NK-92 treated with Interleukin-12 subunit alpha and Interleukin-12 subunit beta, amount 100 ng/mL, for 24 hours (cell line): Measurements from ENCODE around the gene JDP2.
"Not testable (repeated sequence)": the region's sequence is repeated elsewhere in the genome, so short reads cannot be mapped to it uniquely, and the experiment has no call there.

ENCODE experiments used
- DNase-seq: peaks from one replicate; lab custom pipeline; 2025; lab: John Stamatoyannopoulos, UW

JDP2 gene

GRCh38 chr14:75456069-75456996 is 28.5 kb downstream of the JDP2 start:
- no peak for DNase-seq

DNA sequence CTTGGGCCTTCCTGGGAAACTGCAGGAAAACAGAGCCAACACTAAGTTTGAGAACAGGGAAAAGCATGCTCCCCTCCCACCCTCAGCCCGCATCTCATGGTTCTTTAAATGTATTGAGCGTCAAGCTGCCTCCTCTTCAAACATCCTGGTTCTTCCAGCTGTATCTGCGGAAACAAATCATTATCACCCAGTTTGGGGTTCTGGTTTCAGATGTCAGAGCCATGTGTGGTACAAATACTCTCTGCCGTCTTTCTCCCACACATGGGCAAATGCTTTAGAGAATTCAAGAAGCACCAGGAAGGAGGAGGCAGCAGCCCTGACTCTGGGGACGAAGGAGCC is 29.1 kb downstream of the JDP2 start:
- no peak for DNase-seq

DNA sequence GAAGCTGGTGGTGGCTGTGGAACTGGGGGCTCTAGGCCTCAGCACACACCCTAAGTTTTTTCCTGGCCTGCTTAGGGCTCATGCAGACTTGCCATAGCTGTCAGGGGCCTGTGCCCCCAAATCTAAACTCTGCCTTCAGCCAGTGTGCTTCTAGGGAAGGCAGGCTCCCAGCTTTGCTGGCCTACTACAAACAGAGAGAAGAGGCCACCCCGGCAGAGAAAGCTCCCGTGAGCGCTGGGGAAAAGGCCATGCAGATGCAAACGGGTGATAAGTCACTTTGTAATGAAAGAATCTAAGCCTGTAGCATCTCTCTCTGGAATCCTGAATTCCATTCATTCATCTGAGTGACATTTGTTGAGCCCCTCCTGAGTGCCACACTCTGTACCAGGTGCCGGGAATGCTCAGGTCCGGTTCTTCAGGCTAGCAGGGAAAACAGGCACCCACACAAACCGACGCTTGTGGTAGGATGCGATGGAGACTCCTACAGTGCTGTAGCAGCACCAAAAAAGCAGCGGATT is 29.9 kb downstream of the JDP2 start:
- no peak for DNase-seq

- DNase-seq = no peak
These were observed 30.5 kb downstream of the JDP2 start for GRCh38 chr14:75458305-75458704.

- DNase-seq = no peak
These were observed 31.4 kb downstream of the JDP2 start for GRCh38 chr14:75459099-75459741.

DNA sequence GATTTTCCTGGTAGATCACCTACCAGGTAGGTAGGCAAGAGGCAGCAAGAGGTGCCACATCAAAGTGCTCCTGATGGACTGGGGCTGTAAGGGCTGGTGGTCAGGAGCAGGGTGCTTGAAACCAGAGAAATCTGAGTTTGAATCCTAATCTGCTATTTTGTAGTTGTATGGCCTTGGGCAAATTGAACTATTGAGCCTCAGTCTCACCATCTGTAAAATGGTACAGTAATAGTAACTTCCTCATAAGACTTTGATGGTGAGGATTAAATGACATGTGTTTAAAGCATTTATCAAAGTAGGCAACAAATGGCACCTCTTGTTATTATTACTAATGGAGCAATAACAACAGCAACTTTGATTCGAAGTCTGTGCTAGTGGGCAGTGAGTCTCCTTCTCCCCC is 32.0 kb downstream of the JDP2 start:
- DNase-seq = no peak

GRCh38 chr14:75460394-75460793 is 32.6 kb downstream of the JDP2 start:
- no peak for DNase-seq

GRCh38 chr14:75461303-75461702 is 33.5 kb downstream of the JDP2 start:
- no peak for DNase-seq

- no peak for DNase-seq
These were observed 34.0 kb downstream of the JDP2 start for GRCh38 chr14:75461755-75462349.

GRCh38 chr14:75464626-75465025 is 36.8 kb downstream of the JDP2 start:
- no peak for DNase-seq

GRCh38 chr14:75467763-75468162 is 39.9 kb downstream of the JDP2 start:
- DNase-seq = no peak

DNA sequence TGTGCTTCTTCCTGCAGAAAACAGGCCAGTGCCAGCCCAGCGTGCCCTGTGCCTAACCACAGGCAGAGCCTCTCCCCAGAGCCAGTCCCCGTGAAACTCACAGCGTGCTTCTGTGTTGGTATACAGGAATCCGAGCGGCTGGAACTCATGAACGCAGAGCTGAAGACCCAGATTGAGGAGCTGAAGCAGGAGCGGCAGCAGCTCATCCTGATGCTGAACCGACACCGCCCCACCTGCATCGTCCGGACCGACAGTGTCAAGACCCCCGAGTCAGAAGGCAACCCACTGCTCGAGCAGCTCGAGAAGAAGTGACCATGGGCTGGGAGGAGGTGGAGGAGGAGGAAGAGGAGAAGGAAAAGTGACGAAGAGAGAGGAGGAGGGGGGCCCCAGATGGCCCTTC is 41.3 kb downstream of the JDP2 start:
- DNase-seq = no peak

- no peak for DNase-seq
These were observed 41.9 kb downstream of the JDP2 start for GRCh38 chr14:75469606-75470237.

DNA sequence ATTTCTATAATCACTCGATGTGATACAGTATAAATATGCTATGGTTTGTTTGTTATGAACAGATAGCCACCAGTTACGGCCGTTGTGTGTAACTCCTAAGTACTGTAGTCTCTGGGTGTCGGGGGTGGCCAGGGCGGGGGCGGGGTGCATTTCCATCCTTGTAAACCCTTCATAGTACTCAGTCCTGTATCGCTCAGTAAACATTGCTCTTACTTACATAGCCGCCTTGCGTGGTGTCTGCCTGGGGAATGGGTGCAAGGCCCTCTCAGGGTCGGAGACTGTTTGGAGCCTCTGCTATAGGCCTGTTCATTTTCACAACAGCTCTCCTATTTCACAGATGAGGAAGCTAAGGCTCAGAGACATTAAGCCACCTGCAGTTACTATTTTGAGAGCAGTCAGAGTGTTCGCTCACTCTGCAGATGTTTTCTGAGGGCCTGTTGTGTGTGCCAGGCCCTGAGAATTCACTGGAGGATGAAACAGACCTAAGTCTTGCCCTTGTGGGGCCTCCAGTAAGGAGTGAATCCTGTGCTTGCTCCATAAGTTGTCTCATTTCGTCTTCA is 42.5 kb downstream of the JDP2 start:
- DNase-seq = no peak

- no peak for DNase-seq
These were observed 43.2 kb downstream of the JDP2 start for GRCh38 chr14:75471059-75471458.

DNA sequence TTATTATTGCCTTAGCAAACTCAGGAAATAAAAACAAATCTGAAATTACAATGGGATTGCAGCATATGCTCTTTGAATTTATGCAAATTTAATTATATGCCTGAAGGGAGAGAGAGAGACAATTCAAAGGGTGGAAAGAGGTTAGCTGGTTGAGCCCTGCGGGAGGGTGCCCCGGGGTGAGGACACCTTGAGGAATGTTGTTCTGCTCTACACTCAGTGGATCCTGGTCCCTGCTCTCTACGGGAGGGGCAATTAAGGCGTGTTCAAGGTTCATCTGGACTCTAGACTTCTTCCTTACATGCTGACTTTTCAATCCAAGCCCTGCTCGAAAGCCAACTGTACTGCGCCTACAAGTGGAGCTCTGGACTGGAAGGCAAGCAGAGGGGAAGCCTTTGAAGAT is 46.3 kb downstream of the JDP2 start:
- DNase-seq = not testable (repeated sequence)

DNA sequence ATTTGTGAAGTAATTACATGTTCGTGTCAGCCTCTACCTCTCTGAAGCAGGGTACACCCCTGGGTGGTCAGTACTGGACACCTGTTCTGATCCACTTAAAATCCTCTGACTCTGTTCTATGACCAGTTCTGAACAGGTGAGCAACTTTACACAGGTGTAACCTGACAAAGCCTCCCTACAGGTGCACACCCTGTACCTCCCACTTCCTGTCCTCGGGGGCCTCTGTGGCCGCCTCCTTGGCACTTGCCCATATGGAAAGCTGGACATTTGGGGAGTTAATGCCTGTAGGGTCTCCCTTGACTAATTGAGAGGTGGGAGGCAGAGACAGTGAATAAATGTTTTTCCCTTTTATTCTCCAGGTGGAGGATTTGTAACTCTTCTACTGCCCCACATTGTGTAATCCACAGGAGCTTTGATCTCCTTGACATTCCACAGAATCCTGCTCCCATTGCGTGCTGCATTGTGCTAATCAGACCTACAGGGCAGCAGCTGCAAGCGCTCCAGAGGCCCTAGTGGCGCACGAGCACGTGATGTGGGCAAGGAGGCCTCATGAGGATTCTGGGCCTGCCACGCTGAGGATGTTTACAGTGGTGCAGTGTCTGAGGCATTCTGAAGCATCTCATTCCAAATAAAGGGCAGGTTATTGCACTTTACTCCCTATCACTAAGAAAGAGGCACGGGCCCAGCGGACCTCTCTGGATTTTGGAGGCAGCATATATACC is 48.6 kb downstream of the JDP2 start:
- no peak for DNase-seq

DNA sequence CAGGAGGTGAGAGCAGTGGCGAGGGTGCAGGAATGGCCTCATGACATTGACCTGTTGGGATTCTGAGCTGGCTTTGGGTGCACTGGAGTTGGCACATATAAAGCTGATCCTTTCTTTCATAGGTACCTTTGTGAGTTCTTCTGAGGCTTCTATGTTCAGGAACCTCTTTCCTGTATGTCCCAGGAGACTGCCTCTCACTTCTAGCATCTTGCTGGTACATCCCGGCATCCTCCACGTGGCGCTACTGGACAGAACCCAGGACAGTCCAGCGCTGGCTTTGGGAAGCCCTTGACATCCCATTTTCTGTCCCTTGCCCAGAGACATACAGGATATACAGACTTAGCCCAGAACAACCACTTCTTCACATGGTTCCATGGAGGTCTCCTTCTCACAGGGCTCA is 50.1 kb downstream of the JDP2 start:
- no peak for DNase-seq

- DNase-seq = no peak
These were observed 52.2 kb downstream of the JDP2 start for GRCh38 chr14:75479770-75480600.

GRCh38 chr14:75482366-75482765 is 54.5 kb downstream of the JDP2 start:
- no peak for DNase-seq
